HEK293T (cell line): ENCODE results near the gene DKK3.

Experiments used
- CTCF ChIA-PET: fragments of 350-600 bp; formaldehyde crosslinking; extraction: SDS; loops from one replicate; lab custom pipeline; 2021; ENCODE audit warnings: antibody characterized with exemption, inconsistent platforms; lab: Yijun Ruan, JAX
- POLR2A ChIA-PET: fragments of 350-600 bp; formaldehyde crosslinking; extraction: SDS; loops from one replicate; lab custom pipeline; 2020; ENCODE audit warnings: antibody characterized with exemption, inconsistent platforms; lab: Yijun Ruan, JAX
- DNase-seq: peaks from one replicate; pipeline ENCODE4 v3.0.0; 2012; ENCODE audit warnings: mixed read lengths; ENCODE audit errors: extremely low spot score
- ARNT ChIP-seq: fragments of 450-650 bp; IDR thresholded peaks from 2 replicates; pipeline ENCODE4 v1.6.1; 2017; ENCODE audit warnings: mild to moderate bottlenecking
- BHLHE40 ChIP-seq: fragments of 450-650 bp; IDR thresholded peaks from 2 replicates; pipeline ENCODE4 v1.6.1; 2016; ENCODE audit warnings: mild to moderate bottlenecking, moderate library complexity, borderline replicate concordance
- CTBP1 ChIP-seq: fragments of 450-650 bp; IDR thresholded peaks from 2 replicates; pipeline ENCODE4 v1.6.1; 2016; ENCODE audit warnings: borderline replicate concordance
- ELF4 ChIP-seq: fragments of 450-650 bp; IDR thresholded peaks from 2 replicates; pipeline ENCODE4 v1.6.1; 2017; ENCODE audit warnings: antibody characterized with exemption
- FOXA1 ChIP-seq: fragments of 450-650 bp; IDR thresholded peaks from 2 replicates; pipeline ENCODE4 v1.6.1; 2016; ENCODE audit warnings: mild to moderate bottlenecking
- FOXK2 ChIP-seq: fragments of 450-650 bp; IDR thresholded peaks from 2 replicates; pipeline ENCODE4 v1.6.1; 2016; ENCODE audit warnings: mild to moderate bottlenecking
- FOXM1 ChIP-seq: fragments of 450-650 bp; IDR thresholded peaks from 2 replicates; pipeline ENCODE4 v1.6.1; 2017; ENCODE audit warnings: mild to moderate bottlenecking, borderline replicate concordance
- HDGF ChIP-seq: fragments of 450-650 bp; IDR thresholded peaks from 2 replicates; pipeline ENCODE4 v1.6.1; 2017; ENCODE audit warnings: antibody characterized with exemption, borderline replicate concordance
- L3MBTL2 ChIP-seq: fragments of 450-650 bp; conservative IDR thresholded peaks from 2 replicates; pipeline ENCODE4 v1.6.1; 2016; ENCODE audit warnings: mild to moderate bottlenecking
- LEF1 ChIP-seq: fragments of 450-650 bp; IDR thresholded peaks from 2 replicates; pipeline ENCODE4 v1.6.1; 2017; ENCODE audit warnings: mild to moderate bottlenecking, borderline replicate concordance
- NFRKB ChIP-seq: fragments of 450-650 bp; IDR thresholded peaks from 2 replicates; pipeline ENCODE4 v1.6.1; 2016; ENCODE audit warnings: mild to moderate bottlenecking, moderate library complexity
- SP1 ChIP-seq: fragments of 450-650 bp; IDR thresholded peaks from 2 replicates; pipeline ENCODE4 v1.6.1; 2017
- SUZ12 ChIP-seq: fragments of 450-650 bp; IDR thresholded peaks from 2 replicates; pipeline ENCODE4 v1.6.1; 2016; ENCODE audit warnings: mild to moderate bottlenecking
- TARDBP ChIP-seq: fragments of 450-650 bp; IDR thresholded peaks from 2 replicates; pipeline ENCODE4 v1.6.1; 2016
- ZNF384 ChIP-seq: fragments of 450-650 bp; IDR thresholded peaks from 2 replicates; pipeline ENCODE4 v1.6.1; 2016
- TF ChIP-seq, protein P1 (sequence below): fragments of 450-650 bp; IDR thresholded peaks from 2 replicates; pipeline ENCODE4 v1.6.1; 2016

The DKK3 gene

DNA sequence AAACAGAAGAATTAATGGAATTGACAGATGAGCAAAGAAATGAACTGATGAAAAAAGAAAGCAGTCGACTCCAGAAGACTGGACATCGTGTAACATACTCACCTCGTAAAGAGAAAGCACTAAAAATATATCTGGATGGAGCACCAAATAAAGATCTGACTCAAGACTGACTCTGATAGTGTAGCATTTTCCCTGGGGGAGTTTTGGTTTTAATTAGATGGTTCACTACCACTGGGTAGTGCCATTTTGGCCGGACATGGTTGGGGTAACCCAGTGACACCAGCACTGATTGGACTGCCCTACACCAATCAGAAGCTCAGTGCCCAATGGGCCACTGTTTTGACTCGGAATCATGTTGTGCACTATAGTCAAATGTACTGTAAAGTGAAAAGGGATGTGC is 52.4 kb downstream of the DKK3 start:
- POLR2A ChIA-PET, result no interaction called here
- TF ChIP-seq ARNT (no peak), BHLHE40 (no peak), CTBP1 (no peak), FOXA1 (no peak), HDGF (no peak), SP1 (no peak), TARDBP (no peak), NFRKB (no peak), ELF4 (no peak), ZNF384 (no peak), L3MBTL2 (no peak), LEF1 (no peak)
- no peak for DNase-seq
- CTCF ChIA-PET, result no interaction called here

DNA sequence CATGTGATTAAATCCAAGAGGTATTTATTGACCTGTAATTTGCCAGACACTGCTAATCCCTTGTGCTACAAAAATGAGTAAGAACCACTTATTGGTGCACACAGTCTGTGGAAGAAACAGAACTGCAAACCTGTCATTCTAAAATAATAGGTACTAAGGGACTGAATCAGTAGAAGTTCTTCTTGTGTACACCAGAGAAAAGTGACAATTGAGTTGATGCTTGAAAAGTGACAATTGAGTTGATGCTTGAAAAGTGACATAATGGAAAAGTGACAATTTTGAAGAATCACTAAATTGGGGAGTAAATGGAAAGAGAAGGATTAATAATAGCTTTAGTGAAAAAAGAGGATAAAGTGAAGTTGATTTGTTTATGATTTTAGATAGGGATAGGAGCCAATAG is 56.4 kb downstream of the DKK3 start:
- ChIA-PET POLR2A (no interaction called here), CTCF (no interaction called here)
- TF ChIP-seq FOXM1, result no peak
- no peak for DNase-seq

DNA sequence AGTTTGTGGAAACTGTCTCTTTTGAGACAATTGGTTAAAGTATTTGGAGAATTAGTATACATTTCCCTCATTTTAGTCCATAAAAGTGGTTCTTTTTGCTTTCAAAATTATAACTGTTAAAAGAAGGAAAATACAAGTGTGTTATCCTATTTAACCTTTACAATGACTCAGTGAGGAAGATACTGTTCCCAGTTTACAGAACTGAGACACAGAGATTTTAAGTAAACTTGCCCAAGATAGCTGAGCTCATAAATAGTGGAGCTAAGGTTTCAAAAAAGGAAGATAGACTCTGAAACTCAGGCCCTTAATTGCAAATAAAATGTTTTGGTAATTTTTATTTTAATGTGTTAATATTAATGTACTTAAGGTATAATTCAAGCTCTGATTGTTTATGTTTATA is 58.9 kb downstream of the DKK3 start:
- ChIA-PET CTCF (interaction anchor here (0.6 kb wide), 1 partner anchor 16 kb away, joined by 3 read pairs; no protein-coding TSS in a partner anchor), POLR2A (no interaction called here)
- DNase-seq, result no peak
- TF ChIP-seq ELF4 (no peak), TARDBP (no peak), BHLHE40 (no peak), HDGF (no peak), FOXK2 (no peak), FOXA1 (no peak), LEF1 (no peak), L3MBTL2 (no peak), SP1 (no peak), SUZ12 (no peak), CTBP1 (no peak), ARNT (no peak), FOXM1 (no peak), NFRKB (no peak)
- TF ChIP-seq, protein P1, sequence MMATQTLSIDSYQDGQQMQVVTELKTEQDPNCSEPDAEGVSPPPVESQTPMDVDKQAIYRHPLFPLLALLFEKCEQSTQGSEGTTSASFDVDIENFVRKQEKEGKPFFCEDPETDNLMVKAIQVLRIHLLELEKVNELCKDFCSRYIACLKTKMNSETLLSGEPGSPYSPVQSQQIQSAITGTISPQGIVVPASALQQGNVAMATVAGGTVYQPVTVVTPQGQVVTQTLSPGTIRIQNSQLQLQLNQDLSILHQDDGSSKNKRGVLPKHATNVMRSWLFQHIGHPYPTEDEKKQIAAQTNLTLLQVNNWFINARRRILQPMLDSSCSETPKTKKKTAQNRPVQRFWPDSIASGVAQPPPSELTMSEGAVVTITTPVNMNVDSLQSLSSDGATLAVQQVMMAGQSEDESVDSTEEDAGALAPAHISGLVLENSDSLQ, result no peak

DNA sequence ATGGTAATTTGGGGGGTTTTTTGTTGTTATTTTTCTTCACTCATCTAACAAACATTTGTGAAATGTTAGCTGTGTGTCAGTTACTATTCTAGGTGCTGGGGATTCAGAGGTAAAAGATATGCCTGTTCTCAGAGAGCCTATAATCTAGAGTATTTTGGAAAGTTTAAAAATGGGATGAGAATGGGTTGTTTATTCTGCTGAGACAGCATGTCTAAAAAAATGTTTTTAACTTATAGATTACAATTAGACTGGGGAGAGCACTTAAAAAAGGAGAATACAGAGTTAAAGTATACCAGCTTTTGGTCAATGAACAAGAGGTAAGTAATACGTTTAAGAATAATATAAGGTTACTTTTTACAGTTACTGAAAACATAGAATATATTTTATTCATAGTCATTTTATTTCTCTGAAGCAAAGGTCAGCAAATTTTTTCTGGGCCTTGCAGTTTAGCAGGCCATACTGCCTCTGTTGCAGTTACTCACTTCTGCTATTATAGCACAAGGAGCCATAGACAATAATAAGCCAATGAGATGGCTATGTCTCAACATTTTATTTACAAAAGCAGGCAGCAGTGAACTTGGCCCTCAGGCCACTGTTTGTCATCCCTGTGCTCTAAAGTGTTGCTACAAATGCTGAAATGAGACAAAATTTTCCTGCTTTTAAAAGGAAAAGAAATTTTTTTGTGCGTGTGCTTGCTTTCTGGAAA is 60.0 kb downstream of the DKK3 start:
- CTCF ChIA-PET, result no interaction called here
- TF ChIP-seq ELF4 (no peak), LEF1 (no peak), SUZ12 (no peak), FOXM1 (no peak), FOXA1 (no peak), TARDBP (no peak), CTBP1 (no peak)
- TF ChIP-seq, protein P1, result no peak
- POLR2A ChIA-PET, result no interaction called here
- no peak for DNase-seq

DNA sequence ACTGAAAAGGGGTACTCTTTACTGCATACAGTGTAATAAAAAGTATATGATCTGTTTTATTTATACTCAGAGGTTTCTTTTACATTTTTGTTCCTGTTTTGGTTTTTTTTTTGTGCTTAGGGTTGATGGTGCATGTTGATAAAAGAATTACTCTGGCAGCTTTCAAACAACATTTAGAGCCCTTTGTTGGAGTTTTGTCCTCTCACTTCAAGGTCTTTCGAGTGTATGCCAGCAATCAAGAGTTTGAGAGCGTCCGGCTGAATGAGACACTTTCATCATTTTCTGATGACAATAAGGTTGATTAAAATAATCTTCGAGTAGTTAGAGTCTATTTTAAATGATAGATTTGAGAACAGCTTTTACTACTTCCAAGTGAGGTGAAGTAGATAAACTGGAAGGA is 60.6 kb downstream of the DKK3 start:
- TF ChIP-seq HDGF (no peak), FOXM1 (no peak), ARNT (no peak), LEF1 (no peak), L3MBTL2 (no peak), SUZ12 (no peak), ELF4 (no peak), NFRKB (no peak), FOXA1 (no peak), TARDBP (no peak)
- ChIA-PET CTCF (no interaction called here), POLR2A (no interaction called here)

DNA sequence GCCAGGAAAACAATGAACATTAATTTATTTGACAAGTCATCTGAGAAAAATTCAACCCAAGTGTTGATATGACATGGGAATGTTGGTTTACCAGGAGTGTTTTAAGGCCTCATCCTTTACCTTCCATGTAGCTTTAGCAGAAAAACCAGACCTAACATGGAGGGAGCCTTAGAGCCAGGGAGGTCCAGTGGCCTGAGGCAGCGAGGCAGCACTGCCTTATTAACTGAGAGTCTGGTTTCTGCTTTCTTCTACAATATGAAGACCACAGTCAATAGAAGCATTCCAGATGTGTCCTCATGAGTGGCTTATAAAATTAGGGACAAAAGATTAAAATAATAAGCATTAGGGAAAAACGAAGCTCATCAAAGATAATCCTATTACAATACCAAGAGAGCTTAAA is 61.5 kb downstream of the DKK3 start:
- ChIA-PET POLR2A (interaction anchor here (1.1 kb wide), 1 partner anchor 105 kb away, joined by 3 read pairs; the partner anchor contains the start of gene USP47), CTCF (no interaction called here)
- no peak for TF ChIP-seq LEF1
- no peak for TF ChIP-seq FOXA1
- no peak for TF ChIP-seq SUZ12
- no peak for TF ChIP-seq CTBP1
- no peak for TF ChIP-seq SP1
- TF ChIP-seq TARDBP, result no peak
- TF ChIP-seq FOXK2, result no peak
- TF ChIP-seq HDGF, result no peak
- no peak for DNase-seq

More for the DNA sequence above, 60.6 kb downstream of the DKK3 start:
- no peak for DNase-seq

DNA sequence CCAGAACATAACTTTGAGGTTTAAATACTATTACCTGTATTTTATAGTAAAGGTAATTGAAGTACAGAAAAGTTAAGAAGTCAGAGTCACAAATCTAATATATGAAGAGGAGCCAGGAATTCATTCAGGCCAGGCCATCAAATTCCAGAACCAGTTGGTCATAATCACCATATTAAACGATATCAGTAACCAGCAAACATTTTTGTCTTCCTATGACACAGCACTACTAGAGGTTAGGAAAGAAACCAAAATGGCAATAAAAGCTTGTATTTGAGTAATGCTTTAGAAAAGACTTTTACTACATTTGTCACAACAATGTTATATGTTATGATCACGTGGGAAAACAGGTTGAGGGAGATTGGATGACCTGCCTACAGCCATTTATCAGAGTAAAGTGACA is 62.2 kb downstream of the DKK3 start:
- ChIA-PET CTCF (no interaction called here), POLR2A (interaction anchor here (1.1 kb wide), 1 partner anchor 105 kb away, joined by 3 read pairs; the partner anchor contains the start of gene USP47)
- TF ChIP-seq FOXK2 (no peak), CTBP1 (no peak), SP1 (no peak), LEF1 (no peak)
- no peak for DNase-seq
